Endothelial cell of umbilical vein (primary cell): Measurements from ENCODE around the gene PXMP2. TPM values are rescaled to one million over a fixed set of nuclear protein-coding genes. Genes with fewer than 3 reads are reported as not detected.
"Not testable (repeated sequence)": the region's sequence is repeated elsewhere in the genome, so short reads cannot be mapped to it uniquely, and the experiment has no call there.

Experiments
- BruUV-seq: library from RNA; stranded (reverse); fragments of 400-500 nt; replicated peaks from 2 replicates; lab custom pipeline; 2021; lab: Mats Ljungman, UMichigan
- CTCF ChIA-PET: fragments of 300-600, 350-600 bp; sonication (Branson Sonifier 250); formaldehyde crosslinking; loops from one replicate; lab custom pipeline; 2021; ENCODE audit warnings: antibody characterized with exemption, inconsistent platforms; lab: Charles Lee
- POLR2A ChIA-PET: fragments of 300-600, 350-600 bp; sonication (Branson Sonifier 250); formaldehyde crosslinking; loops from one replicate; lab custom pipeline; 2021; ENCODE audit warnings: antibody characterized with exemption, inconsistent platforms; lab: Charles Lee
- DNase-seq: peaks from one replicate; pipeline ENCODE4 v3.0.0-alpha.2; 2011; ENCODE audit warnings: low read depth, low spot score
- FAIRE-seq: peaks from 2 replicates; lab custom pipeline; 2011; peaks lifted over from hg19 to GRCh38; lab: Jason Lieb, UNC
- H2AFZ ChIP-seq: 2 replicates; pipeline ENCODE4 v1.6.0; 2012; ENCODE audit warnings: low read depth, low read length, control low read depth, inconsistent platforms
- H3K27ac ChIP-seq: 2 replicates; pipeline ENCODE4 v1.5.1; 2011; ENCODE audit warnings: low read depth, mild to moderate bottlenecking, control low read depth, low read length, moderate library complexity; ENCODE audit not compliant: insufficient read depth
- H3K27me3 ChIP-seq, 2 experiments: 2 replicates each; pipeline versions ENCODE4 v1.6.0 to v1.6.1; 2011; ENCODE audit warnings: low read length in 2 of 2, mixed read lengths in 1 of 2; ENCODE audit not compliant: control insufficient read depth in 2 of 2, insufficient read depth in 2 of 2
- H3K36me3 ChIP-seq, 2 experiments: 2 replicates in 1 of 2; 3 replicates in 1 of 2; pipeline ENCODE4 v1.5.1; 2011; ENCODE audit warnings: low read length in 2 of 2, mild to moderate bottlenecking in 1 of 2, moderate library complexity in 1 of 2; ENCODE audit not compliant: control insufficient read depth in 2 of 2, insufficient read depth in 2 of 2; ENCODE audit errors: extremely low read depth in 1 of 2
- H3K4me1 ChIP-seq: 3 replicates; pipeline ENCODE4 v1.5.1; 2011; ENCODE audit warnings: mild to moderate bottlenecking, low read length; ENCODE audit not compliant: control insufficient read depth, insufficient read depth; ENCODE audit errors: extremely low read depth
- H3K4me2 ChIP-seq: 2 replicates; pipeline ENCODE4 v1.6.1; 2011; ENCODE audit warnings: low read length, control low read depth, mixed read lengths; ENCODE audit not compliant: insufficient read depth
- H3K4me3 ChIP-seq, 3 experiments: fragments of 200-600 bp in 1 of 3; sonication (generic), shearing (Covaris generic) in 1 of 3; replicated peaks in 1 of 3; 2 replicates each; pipeline ENCODE4 v1.5.1; 2011 to 2016; ENCODE audit warnings: control low read depth in 3 of 3, low read length in 3 of 3, mild to moderate bottlenecking in 2 of 3, inconsistent platforms in 1 of 3, low read depth in 1 of 3, moderate library complexity in 1 of 3; ENCODE audit not compliant: insufficient read depth in 1 of 3
- H3K79me2 ChIP-seq: 2 replicates; pipeline ENCODE4 v1.6.0; 2012; ENCODE audit warnings: low read length, inconsistent platforms; ENCODE audit not compliant: control insufficient read depth, insufficient read depth
- H3K9ac ChIP-seq: replicated peaks from 2 replicates; pipeline ENCODE3; 2011; ENCODE audit warnings: low read length, control low read depth; ENCODE audit not compliant: insufficient read depth; ENCODE audit errors: extremely low read depth
- H3K9me1 ChIP-seq: replicated peaks from 3 replicates; pipeline ENCODE4 v1.6.0; 2011; ENCODE audit warnings: mild to moderate bottlenecking, low read length; ENCODE audit not compliant: control insufficient read depth, insufficient read depth; ENCODE audit errors: extremely low read depth
- H3K9me3 ChIP-seq: replicated peaks from 2 replicates; pipeline ENCODE4 v1.5.1; 2012; ENCODE audit warnings: low read length, inconsistent platforms; ENCODE audit not compliant: control insufficient read depth, insufficient read depth
- H4K20me1 ChIP-seq: replicated peaks from 2 replicates; pipeline ENCODE3; 2011; ENCODE audit warnings: mild to moderate bottlenecking, low read length; ENCODE audit not compliant: control insufficient read depth, insufficient read depth; ENCODE audit errors: extremely low read depth
- CTCF ChIP-seq, 2 donors: IDR thresholded peaks; 1 replicate in 1 of 2; 2 replicates in 1 of 2; pipeline ENCODE4 v1.5.1; 2011; ENCODE audit warnings: low read length in 2 of 2, mild to moderate bottlenecking in 2 of 2, moderate library complexity in 2 of 2, control low read depth in 1 of 2, inconsistent platforms in 1 of 2, low read depth in 1 of 2; ENCODE audit not compliant: insufficient read depth in 1 of 2; ENCODE audit errors: extremely low read depth in 1 of 2
- EZH2 ChIP-seq: IDR thresholded peaks from 2 replicates; pipeline ENCODE4 v1.6.1; 2012; ENCODE audit warnings: borderline replicate concordance, low read depth, mild to moderate bottlenecking, moderate library complexity, low read length, inconsistent platforms; ENCODE audit not compliant: severe bottlenecking
- FOS ChIP-seq: IDR thresholded peaks from 2 replicates; pipeline ENCODE4 v1.6.1; 2011; ENCODE audit warnings: mild to moderate bottlenecking, low read length, moderate library complexity, borderline replicate concordance; ENCODE audit not compliant: insufficient read depth
- GATA2 ChIP-seq: IDR thresholded peaks from 2 replicates; pipeline ENCODE4 v1.7.0; 2011; ENCODE audit warnings: low read depth, mild to moderate bottlenecking, moderate library complexity, mixed read lengths, low read length; ENCODE audit not compliant: insufficient read length, insufficient read depth
- JUN ChIP-seq: IDR thresholded peaks from 2 replicates; pipeline ENCODE4 v1.6.1; 2011; ENCODE audit warnings: borderline replicate concordance, low read depth; ENCODE audit not compliant: insufficient read length, insufficient read depth
- MAX ChIP-seq: IDR thresholded peaks from 2 replicates; pipeline ENCODE4 v1.6.1; 2011; ENCODE audit not compliant: insufficient read depth, insufficient read length
- MYC ChIP-seq: IDR thresholded peaks from one replicate; pipeline ENCODE4 v1.6.1; 2011; ENCODE audit warnings: mild to moderate bottlenecking, low read depth, low read length
- POLR2A ChIP-seq: IDR thresholded peaks from 2 replicates; pipeline ENCODE4 v1.6.1; 2012; ENCODE audit warnings: low read depth, mild to moderate bottlenecking, control low read depth, low read length
- POLR2AphosphoS5 ChIP-seq: IDR thresholded peaks from 2 replicates; pipeline ENCODE4 v1.6.1; 2012; ENCODE audit warnings: low read depth, mild to moderate bottlenecking, control low read depth, low read length, moderate library complexity; ENCODE audit not compliant: insufficient read depth
- dilution Hi-C: fragments of 300-500 bp; cut with MboI; formaldehyde crosslinking; loops from one replicate; pipeline ENCODE4 v1.15.0; 2019; ENCODE audit warnings: low sequenced_read_pairs; ENCODE audit not compliant: extremely low pct_ligation_motif_present
- intact Hi-C: fragments of 100-400 bp; cut with micrococcal nuclease; formaldehyde crosslinking; loops from one replicate; pipeline ENCODE4 v1.10.0; 2022
- polyA plus RNA-seq, 4 experiments: library from polyadenylated mRNA; depleted of rRNA in 3 of 4; stranded (reverse) in 3 of 4; unstranded in 1 of 4; fragments of >200 nt; gene quantifications; 2 replicates each; pipeline versions ENCODE4 v1.2.1 to v1.2.3, GENCODE V29; 2011 to 2012; ENCODE audit warnings: missing spikeins in 1 of 4
- total RNA-seq: library from RNA; stranded (reverse); gene quantifications from 2 replicates; pipeline ENCODE4 v1.2.3, GENCODE V29; 2021

PXMP2 gene
- total and polyA plus RNA-seq, 2 donors (not counting 3 experiments of a cell fraction or from before 2014, with no cell fraction given) = 24.0 to 31.5 TPM

GRCh38 chr12:132694888-132695287 lies 7.5 kb downstream of the PXMP2 start:
- dilution Hi-C loops, H3K4me3 ChIP-seq, H3K9me3 ChIP-seq, H3K27me3 ChIP-seq, H3K9me1 ChIP-seq, H3K9ac ChIP-seq, intact Hi-C loops, H3K4me1 ChIP-seq, DNase-seq, H4K20me1 ChIP-seq, H2AFZ ChIP-seq, BruUV-seq, H3K4me2 ChIP-seq, H3K79me2 ChIP-seq, FAIRE-seq, H3K27ac ChIP-seq: not testable (repeated sequence)
- CTCF ChIA-PET = interaction anchor here (1.0 kb wide), 1 partner anchor 14 kb away, joined by 3 read pairs; no protein-coding TSS in a partner anchor
- POLR2A ChIA-PET = interaction anchor here (0.6 kb wide), 2 partner anchors 8 to 24 kb away, joined by 4 read pairs; partner anchors contain the start of gene POLE
- peaks cover 2 to 11% of the 10 kb centered on the region in 2 experiments for H3K36me3 ChIP-seq

- H3K27me3 ChIP-seq = no peaks in the 10 kb centered on the region
- dilution Hi-C loops = no loop called here
- DNase-seq (no peak), FAIRE-seq (no peak)
- H2AFZ ChIP-seq = no peak overlapping the region
- H3K9ac ChIP-seq = no peak overlapping the region
- H3K79me2 ChIP-seq = no peaks in the 10 kb centered on the region
- CTCF ChIA-PET = interaction anchor here (1.0 kb wide), 1 partner anchor 13 kb away, joined by 3 read pairs; no protein-coding TSS in a partner anchor
- H3K4me1 ChIP-seq = no peaks in the 10 kb centered on the region
- no peak overlapping the region for H3K27ac ChIP-seq
- intact Hi-C loops = no loop called here
- H3K9me1 ChIP-seq = no peaks in the 10 kb centered on the region
- no peaks in the 10 kb centered on the region for H4K20me1 ChIP-seq
- H3K36me3 ChIP-seq = peaks cover 2 to 11% of the 10 kb centered on the region in 2 experiments
- no peak overlapping the region for H3K4me2 ChIP-seq
- no peak overlapping the region for H3K4me3 ChIP-seq
- no peak for TF ChIP-seq FOS
- no peak for TF ChIP-seq CTCF (IDR thresholded peaks at IDR 0.05; ENCODE audit: extremely low read depth in 1 of 2, insufficient read depth in 1 of 2, low read depth in 1 of 2, low read length in 2 of 2)
- TF ChIP-seq JUN = no peak
- TF ChIP-seq POLR2A = no peak
- TF ChIP-seq POLR2AphosphoS5 = no peak
- no peak for TF ChIP-seq MAX
- TF ChIP-seq MYC = no peak
- TF ChIP-seq EZH2 = no peak
- TF ChIP-seq GATA2 = no peak
- BruUV-seq = no TSS peak
- H3K9me3 ChIP-seq = no peaks in the 10 kb centered on the region
- POLR2A ChIA-PET = interaction anchor here (0.6 kb wide), 1 partner anchor 8 kb away, joined by 4 read pairs; the partner anchor contains the start of gene POLE
Measured at GRCh38 chr12:132695431-132695830, 8.0 kb downstream of the PXMP2 start.
